CD4-positive, alpha-beta T cell treated with Interferon gamma for 1 hour (primary cell): ENCODE data around the gene GTF3C1.
A peak's percentile ranks its signal among the peaks of the same experiment; 100 is the strongest.

Source experiments
- DNase-seq: peaks from one replicate; pipeline ENCODE4 v3.0.0-alpha.2; 2020

GTF3C1 gene

DNA sequence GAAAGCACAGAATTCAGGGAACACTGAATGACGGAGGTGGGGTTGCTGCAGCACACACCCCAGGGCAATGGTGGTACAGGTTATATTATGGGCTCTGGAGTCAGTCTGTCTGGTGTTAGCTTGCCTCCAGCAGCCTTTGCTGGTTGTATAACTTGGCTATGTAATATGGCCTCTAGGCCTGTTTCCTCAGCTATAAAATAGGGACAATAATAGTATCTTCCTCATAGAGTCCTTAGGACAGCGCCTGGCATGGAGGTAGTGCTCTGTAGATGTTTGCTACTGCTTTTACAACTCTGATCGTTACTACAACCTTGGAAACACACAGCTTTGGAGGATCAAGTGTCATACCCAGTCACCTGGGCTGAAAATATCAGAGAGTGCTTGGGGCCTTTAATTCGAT lies 31.5 kb downstream of the GTF3C1 start:
- no peak for DNase-seq

DNA sequence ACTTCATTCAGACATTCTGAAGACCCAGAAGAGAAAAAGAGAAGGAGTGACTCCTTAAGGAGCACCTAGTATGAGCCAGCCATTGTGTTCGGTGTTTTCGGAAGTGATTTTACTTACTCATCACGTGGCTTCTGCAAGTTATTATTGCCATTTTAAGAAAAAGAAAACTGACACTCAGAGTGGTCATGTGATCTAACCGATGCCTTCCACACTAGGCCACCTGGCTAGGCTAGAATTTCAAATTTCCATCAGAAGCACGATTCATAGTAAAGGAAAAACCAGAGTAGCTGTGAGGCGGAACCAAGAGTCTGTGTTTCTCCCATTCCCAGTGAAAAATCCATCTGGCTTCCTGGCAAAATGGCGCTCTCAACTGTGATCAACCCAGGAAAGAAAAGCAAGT lies 32.0 kb downstream of the GTF3C1 start:
- DNase-seq: no peak

DNA sequence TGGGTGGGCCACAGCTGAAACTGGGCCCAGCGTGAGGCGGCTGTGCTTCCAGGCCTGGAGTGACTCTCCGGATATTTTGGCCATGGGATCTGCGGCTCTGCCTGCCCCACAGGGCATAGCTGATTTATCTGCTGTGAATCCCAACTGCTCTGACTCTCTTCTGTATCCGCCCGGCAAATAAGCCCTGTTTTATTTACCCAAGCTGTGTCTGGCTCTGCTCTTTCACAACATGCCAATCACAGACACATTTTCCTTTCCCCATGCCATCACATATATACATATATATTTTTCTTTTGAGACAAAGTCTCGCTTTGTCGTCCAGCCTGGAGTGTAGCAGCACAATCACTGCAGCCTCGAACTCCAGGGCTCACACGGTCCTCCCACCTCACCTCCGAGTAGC lies 33.3 kb downstream of the GTF3C1 start:
- DNase-seq: no peak

DNA sequence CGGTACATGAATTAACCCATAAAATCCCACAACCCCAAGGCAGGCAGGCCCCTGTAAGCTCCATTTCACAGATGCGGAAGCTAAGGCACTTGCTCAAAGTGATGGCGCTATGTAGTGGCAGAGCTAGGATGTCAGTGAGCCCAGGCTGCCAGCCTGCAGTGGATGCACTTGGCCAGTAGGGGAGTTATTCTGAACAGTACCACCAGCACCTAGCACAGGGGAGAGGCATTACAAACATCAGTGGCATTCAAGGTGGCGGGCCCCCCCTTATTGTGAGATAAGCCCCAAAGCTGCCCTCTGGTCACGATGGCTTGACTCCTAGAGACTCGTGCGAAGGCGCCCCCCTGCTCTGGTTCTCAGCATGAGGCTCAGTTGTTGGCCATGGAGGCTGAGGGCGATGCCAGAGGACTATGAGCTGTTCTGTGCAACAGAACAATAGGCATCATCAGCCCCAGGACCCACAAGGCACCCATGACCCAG lies 33.8 kb downstream of the GTF3C1 start:
- DNase-seq: peak; percentile 9

DNA sequence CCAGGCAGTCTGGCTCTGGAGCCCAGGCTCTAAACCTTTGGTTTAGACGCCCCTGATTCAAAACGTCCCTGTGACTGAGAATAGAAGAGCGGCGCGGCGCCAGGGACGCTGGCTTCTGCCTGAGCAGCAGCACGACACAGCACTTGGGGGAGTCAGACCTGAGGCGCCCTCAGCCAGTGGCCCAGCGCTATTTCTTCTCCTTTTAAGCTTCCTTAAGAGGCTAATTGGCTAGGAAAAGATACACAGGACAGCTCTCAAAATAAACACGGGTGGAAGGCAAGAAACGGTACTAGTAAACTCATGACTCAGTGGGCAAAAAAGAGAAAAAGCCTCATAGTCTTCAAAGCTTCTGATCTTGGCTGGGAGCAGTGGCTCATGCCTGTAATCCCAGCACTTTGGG lies 34.9 kb downstream of the GTF3C1 start:
- no peak for DNase-seq

DNA sequence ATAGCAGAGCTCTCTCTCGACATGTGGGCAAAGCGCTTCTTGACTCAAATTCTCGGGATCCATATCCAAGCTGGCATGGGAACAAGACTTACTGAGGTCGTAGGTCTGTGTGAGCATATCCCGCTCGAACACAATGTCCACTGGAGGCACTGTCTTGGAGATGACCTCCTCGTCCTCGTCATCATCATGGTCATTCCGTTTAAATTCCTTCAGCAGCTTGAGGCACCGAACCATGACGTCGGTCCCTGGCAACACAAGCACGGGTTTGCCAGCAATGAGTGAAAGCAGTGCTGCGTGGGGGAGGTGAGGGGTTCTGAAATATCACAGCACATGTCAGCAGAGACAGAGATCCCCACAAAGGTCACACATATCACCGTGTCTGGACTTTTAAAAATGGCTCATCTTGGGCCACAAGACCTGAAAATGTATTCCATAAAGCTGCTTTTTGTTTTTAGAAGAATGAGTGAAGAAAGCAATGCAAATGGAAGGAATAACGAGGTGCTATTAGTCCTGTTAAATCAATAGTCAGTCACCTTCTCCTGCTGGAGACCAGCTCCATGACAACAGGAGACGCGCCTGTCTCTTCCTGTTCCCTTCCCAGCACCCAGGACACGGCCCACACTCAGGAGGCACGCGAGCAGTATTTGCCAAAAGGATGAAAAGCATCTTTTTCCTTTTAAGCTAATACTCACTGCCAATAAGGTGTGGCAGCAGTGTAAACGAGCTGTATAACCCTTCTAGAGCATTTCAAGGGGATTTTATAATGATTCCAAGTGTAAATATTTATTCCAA lies 37.9 kb downstream of the GTF3C1 start:
- no peak for DNase-seq

DNA sequence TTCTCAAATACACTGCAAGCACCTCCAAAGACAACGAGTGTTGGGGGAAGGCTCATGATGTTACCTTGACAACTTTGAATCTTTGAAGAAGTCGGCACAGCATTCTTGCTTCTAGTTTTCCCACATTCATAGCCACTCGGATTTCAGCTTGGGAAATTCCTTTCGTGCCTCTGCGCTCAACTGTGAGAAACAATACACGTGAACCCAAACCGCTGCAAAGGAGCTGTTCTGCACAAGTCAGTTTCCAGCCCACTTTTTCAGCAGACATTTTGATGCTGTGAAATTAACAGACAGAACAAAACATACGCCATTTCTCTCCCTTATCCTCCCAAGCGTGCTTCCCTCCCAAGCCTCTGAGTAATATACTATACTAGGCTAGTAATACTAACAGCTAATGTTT lies 41.2 kb downstream of the GTF3C1 start:
- no peak for DNase-seq

DNA sequence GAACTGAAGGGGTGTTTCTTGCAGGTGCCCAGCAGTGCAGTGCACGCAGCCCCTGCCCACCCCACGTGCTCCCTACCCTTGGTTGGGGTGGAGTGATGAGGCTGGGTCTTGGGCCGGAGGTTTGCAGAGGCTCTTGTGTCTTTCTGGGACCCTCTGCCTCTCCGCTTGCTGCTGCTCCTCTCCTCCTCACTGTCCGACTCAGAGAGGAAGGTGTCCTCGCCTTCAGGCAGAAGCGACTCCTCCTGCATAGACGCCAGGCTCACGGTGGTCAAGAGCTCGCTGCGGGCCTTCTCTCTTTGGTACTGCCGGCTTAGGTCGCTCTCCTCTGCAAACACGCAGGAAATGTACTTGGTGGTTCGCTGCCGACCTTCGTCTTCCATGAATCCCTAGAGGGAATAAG lies 42.9 kb downstream of the GTF3C1 start:
- no peak for DNase-seq

DNA sequence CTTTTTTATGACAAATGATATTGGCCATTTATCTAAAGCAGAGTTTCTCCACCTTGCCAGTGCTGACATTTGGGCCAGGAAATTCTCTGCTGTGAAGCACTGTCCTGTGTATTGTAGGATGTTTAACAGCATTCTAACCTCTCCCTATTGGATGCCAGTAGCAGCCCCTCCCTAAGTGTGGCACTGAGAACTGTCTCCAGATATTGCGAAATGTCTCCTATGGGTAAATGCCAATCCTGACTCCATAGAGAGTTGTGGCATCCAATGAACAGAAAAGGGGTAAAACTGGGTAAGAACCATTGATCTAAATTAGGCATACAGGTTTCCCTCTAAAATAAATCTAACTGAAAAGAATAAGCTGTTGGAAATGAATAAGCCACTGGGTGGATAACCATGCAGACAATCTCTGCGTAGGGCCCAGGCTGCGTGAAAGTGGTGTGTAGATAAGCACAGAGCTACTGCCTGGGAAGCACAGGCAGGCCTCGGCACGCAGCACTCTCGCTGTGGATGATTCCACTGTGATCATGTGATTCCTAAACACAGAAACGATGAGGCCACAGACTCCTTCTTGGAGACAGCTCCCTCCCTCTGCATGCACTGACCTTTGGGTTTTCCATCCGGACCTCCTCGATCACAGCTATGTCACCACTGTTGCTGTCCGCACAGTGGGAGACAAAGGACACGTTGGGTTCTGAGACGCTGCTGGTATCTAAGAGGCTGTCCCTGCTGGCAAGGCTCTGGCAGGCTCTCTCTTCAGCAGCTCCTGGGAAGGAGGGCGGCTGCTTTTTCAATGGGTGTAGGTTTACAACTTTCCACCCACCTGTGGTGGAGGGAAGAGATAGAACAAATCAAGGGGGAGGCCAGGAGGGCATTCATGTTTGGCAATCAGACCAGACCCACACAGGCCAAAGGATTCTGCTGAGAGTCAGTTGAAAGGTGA lies 44.1 kb downstream of the GTF3C1 start:
- no peak for DNase-seq

DNA sequence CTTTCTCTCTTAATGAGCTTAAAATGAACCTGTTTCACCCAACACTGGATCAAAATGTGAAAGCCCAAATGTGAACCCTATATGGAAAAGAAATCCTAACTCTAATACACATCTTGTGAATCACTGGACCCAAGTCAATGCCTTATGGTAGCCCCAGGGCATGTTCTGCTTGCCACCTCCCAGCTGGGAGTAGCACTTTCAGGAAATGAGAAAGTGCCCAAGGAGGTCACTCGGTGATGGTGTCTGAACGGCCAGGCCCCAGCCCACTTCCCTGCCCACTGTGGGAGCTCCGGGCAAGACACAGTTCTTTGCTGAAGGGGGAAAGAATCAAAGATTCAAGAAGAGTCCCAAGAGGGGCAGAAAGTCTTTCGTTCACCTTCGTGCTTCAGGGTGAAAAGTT lies 46.1 kb downstream of the GTF3C1 start:
- DNase-seq: no peak

DNA sequence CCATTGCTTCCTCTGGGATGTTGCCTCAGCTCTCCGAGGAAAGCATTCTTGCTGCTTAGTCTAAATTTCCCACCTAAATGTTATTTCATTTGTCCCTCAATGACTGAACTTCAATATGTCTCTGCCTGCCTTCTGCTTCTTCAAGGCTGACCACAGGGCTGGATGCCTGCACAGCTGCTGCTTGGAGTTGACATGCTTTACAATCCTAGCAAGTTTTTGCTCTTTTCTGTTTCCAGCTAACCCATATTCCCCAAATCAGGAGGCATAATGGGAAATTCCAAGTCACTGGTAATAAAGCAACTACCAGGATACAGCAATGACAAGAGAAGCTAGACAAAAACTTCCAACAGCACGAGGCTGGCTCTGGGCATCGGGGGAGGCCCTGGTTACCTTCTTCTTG lies 48.9 kb downstream of the GTF3C1 start:
- DNase-seq: no peak

DNA sequence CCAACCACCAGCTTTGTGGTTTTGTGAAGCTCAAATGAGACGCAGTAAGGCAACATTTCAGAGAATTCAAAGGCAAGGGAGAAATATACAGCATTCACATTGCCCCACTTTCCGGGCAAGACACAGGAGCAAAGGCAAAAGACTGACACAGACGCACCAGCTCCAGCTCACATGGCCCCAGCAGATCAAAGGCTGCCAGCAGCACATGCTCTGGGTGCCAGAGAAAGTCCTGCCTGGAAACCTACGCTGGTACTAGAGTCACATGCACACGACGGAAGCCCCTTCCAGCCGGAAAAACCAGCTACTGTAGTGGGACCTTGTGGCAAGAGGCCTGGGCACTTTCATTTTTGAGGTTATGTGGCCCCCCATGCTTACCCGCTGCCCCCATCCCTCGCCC lies 50.1 kb downstream of the GTF3C1 start:
- no peak for DNase-seq

DNA sequence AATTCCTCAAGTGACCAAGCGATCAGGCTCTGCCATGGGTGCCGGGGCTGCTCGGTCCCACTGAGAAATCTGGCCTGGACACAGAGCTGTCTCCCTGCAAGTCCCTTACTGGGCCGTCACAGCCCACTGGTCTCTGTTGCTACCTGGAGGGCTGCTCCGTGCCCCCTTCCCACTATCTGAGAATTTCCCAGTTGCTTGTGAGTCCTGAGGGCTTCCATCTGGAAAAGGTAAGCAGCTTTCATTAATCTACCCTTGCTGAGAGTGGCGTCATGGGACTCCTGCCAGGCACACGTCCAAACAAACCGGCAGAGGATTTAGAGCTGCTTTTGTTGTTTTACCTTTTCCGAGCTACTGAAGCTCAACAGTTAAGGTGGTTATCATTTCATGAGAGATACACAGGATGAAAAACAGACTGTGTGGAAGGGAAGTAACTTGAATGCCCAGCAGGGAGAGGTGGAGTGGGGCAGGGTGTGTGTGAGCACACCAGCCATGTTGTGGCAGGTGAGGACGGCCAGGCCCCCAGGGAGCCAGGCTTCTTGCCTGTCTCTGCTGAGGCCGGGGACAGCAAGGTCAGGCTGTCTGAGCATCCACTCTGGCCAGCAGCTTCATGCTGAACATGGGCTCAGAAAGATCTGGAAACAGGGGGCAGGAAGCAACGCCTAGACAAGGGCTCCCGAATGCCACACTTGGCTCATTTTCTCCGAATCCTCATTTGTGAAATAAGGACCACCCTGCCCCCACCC lies 50.6 kb downstream of the GTF3C1 start:
- DNase-seq: no peak

DNA sequence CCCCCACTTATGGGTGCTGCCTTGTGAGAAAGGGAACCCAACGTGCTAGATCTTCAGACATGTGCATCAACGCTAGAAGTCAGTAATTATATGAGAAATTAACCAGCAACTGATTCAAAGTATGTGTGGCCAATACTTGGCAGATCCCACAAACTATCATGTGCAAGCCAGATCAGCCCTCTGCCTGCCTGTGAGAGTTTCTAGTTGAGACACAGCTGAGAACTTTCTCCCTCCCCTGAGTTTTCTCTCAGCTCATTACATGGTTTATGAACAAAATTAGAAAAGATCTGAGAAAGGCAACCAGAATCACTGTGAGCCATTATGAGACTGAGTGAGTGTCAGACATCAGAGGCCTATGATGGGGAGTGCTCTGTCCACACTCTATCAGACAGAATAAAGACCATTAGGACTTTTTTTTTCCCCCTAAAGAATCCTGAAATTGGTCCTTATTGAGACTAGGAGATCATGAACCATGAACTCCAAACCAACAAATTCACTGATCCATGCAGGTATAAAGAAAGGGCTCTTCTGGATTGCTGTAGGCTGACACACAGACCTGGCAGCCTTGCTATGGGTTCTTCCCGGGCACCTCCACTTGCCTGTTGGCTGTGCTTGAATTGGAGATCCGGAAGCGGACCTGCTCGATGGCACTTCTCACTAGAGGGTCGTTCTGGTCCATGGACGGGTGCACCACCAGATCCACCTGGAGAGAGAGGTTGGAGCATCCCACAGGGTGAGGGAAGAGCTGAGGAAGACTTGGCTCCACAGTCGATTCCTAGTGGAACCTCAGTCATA lies 51.5 kb downstream of the GTF3C1 start:
- DNase-seq: no peak

DNA sequence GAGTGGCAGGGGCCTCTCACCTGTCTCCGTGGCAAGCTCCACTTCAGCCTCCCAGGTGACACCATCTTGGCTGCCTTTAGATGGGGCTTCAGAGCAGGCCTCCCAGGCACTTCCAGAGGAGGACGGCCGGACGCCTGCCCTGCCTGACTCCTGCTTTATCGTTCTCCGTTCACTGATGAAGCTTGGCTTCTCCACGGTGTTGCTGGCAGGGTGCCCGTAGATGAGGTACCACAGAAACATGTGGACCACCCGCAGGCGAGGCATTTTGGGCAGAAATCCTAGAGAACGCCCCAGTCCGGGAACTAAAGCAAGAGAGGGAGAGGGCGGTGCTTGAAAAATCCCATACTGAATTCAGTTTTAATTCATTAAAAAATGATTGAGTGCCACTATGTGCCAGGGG lies 54.5 kb downstream of the GTF3C1 start:
- DNase-seq: no peak

DNA sequence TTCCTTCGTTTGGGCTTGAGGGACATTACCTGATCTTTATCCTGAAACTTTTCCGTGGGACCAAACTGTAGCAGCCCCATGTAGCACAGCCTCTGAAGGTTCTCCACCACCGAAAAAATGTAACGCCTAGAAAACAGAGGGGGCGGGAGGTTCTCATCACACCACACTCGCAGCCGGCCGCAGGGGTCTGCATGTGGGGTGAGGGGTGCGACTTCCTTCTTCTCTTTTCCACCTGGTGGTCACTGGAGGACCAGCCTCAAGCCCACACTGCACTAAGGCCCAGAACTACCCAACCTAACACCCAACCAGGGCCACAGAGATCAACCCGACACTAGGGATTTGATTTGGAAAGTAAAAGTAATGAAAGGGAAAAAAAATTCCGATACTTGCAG lies 57.1 kb downstream of the GTF3C1 start:
- no peak for DNase-seq

DNA sequence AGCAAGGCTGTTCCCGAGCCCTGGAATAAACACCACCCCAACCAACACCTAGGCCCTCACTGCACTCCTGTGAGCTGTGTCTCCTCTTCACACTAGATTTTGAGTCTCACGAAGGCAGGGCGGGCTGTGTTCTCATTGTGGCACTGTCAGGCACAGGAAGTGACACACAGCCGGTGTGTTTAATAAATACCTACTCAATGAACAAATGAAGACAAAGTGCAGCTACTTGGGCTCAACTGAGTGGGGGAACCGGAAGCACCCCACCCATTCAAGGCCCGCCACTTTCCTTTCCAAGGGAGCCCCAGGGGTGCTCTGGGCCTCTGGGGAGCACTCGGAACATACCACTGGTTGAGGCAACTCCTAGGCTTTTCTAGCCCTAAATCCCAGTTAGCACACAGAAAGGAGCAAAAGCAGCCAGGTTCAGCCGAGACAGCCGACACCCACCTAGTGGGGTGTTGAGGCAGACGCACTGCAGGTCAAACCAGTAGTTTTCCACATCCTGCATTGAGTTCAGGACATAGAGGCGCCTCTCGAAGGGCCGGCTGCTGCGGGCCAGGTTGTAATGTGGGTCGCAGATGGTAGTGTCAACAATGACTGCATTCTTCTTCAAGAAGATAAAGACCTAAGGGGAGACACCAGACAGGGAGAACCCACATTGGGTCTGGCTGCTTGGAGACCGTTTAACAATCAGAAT lies 57.7 kb downstream of the GTF3C1 start:
- peak; percentile 18 for DNase-seq

DNA sequence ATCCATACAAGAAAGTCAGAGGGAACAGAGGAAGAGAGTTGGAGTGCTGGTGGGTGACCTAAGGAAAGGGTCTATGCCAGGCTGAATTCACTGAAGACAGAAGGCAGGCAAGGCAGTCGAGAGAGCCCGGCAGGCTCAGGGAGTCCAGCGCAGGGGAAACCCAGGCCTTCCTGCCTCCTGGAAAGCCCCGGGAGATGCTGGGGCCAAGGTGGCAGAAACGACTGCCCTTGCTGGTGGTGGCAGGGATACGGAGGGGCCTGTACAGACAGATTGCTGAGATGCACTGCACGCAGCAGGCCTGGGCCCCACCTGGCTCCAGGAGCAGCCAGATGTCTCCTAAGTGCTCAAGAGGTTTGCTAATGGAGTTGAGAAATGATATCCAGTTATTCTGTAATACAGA lies 59.8 kb downstream of the GTF3C1 start:
- DNase-seq: no peak

DNA sequence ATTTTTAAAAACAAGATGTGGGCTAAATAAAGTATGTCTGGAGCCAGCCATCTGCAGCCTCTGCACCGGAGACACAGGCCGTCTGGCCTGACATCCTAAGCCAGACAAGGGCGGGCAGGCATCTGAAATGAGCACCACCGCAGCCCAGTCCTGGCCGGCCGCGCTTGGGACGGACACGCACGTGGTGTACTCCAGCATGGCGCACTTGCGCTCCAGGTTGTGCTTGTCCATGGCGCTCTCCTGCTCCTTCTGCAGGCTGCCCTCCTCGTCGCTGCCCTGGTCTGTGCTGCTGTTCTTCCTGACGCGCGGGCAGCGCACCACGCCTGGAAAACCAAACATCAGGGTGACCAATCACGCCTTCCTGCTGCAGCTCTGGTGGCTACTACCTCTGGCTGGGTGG lies 60.3 kb downstream of the GTF3C1 start:
- no peak for DNase-seq

DNA sequence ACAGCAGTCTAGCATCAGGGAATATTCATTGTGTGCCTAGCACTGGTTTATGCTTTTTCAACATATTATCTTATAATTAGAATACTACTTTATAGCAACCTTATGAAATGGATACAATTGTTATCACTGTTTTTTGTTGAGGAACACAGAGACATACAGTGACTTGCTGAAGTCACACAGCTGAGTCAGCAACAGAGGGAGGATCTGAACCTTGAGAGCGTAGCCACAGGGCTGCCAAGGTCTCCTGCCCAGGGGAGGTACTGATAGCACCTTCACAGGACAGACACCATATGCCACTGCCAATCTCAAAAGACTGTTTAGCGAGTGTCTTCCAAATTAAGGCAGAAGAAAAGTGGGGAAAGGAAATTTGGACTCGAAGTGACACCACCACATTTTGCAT lies 63.0 kb downstream of the GTF3C1 start:
- DNase-seq: no peak

DNA sequence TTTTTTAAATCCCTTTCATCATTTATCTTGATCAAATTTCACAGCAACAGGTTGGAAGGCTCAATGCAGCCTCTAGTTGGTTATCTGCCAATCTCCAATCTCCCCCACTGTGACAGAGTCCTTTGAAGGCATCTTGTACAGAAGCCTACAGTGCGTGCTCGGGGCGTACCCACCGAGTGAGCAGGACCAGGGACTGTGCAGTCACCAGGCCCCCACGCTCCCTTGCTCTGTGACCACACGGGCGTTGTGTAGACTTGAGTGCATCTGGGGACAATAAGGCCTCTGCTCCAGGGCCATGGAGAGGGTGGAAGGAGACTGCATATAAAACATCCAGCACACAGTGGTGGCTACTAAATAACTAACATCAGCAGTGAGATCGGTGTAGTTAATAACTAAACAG lies 63.4 kb downstream of the GTF3C1 start:
- no peak for DNase-seq

DNA sequence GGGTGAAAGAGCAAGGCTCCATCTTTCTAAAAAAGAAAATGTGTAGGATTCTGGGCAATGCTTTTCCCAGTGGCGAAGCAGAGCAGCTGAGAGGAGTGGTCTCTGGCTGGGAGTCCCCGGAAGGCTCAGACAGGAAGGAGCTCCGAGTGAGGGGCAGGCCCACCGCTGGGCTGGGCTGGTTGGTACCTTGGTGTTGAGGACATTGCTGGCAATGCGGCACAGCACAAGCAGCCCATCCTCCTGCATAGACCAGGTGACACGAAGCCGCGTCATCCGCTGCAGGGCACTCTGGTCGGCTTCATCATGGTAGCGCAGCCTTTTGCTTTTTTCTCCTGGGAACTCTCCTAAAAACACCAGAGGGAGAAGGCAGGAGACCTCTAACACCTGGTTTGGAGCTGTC lies 63.9 kb downstream of the GTF3C1 start:
- DNase-seq: no peak
